SK-N-MC (cell line): ENCODE results near the gene DPYSL5.

Experiments
- EZH2 ChIP-seq: fragments of 200-600 bp; sonication (generic); IDR thresholded peaks from one replicate; pipeline ENCODE4 v1.6.1; 2017; ENCODE audit warnings: antibody characterized with exemption
- FOXP2 ChIP-seq: optimal IDR thresholded peaks from 2 replicates; pipeline ENCODE3; 2011; ENCODE audit warnings: mild to moderate bottlenecking, moderate library complexity; ENCODE audit not compliant: insufficient read depth; ENCODE audit errors: extremely low read length, control extremely low read depth
- POLR2AphosphoS5 ChIP-seq: IDR thresholded peaks from 2 replicates; pipeline ENCODE4 v1.6.1; 2012; ENCODE audit warnings: mild to moderate bottlenecking, low read depth, low read length, borderline replicate concordance

DNA sequence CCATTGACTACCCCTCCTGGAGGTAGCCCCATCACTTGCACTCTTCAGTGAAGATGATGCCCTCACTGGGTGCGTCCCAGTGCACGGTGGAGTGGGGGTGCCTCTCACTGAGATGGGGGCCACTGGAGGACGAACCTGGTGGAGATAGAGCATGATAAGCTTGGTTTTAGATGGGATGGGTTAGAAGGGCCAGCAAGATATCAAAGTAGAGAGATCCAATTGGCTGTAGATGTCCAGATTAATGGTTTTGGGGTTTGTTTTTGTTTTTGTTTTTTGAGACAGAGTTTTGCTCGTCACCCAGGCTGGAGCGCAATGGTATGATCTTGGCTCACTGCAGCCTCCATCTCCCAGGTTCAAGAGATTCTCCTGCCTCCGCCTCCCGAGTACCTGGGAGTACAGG lies 28.3 kb downstream of the DPYSL5 start:
- no peak for TF ChIP-seq EZH2
- TF ChIP-seq POLR2AphosphoS5 = no peak
- TF ChIP-seq FOXP2 = no peak
